ENCODE results near the gene SEC16B. TPM values are rescaled to one million over a fixed set of nuclear protein-coding genes. Genes with fewer than 3 reads are reported as not detected.
A peak's percentile ranks its signal among the peaks of the same experiment; 100 is the strongest.

Gene SEC16B
- total and polyA plus RNA-seq, 2 of the 13 experiments (the other 11 are each of a cell fraction or from before 2014, with no cell fraction given), result 4.6 to 5.8 TPM

DNA sequence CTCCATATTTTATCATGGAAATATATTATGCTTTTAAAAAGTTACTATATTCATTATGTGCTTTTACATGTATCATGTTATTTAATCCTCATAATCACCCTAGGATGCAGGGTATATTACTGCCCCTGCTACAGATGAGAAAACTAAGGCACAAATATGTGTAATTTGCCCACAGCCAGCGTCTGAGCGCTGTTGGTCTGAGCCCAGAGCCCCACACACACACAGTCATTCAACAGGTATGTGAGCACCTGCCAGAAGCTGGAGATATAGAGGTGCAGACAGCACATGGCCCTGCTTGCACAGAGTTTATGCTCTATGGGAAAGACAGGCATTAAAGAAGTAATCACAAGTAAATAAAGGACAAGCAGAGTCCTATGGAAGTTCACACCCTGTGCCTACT, 49.8 kb upstream of the SEC16B start:
- peaks cover 58% of the 10 kb centered on the region for H3K4me1 ChIP-seq (ENCODE audit: insufficient read depth, low read length)
- ChIA-PET POLR2A (interaction anchor here (1.3 kb wide), 1 partner anchor 33 kb away, joined by 7 read pairs; no protein-coding TSS in a partner anchor), CTCF (ENCODE audit: low intra/inter-chr PET ratio, low total read pairs) (no interaction called here)
- H3K9ac ChIP-seq (ENCODE audit: insufficient read depth, low read depth, low read length), result no peak overlapping the region
- H3K4me3 ChIP-seq (replicated peaks in 1 of 3; ENCODE audit: insufficient read depth in 1 of 3, low read depth in 2 of 3, low read length in 3 of 3), result no peak overlapping the region
- H3K9me3 ChIP-seq (ENCODE audit: low read length), result no peaks in the 10 kb centered on the region
- no peaks in the 10 kb centered on the region for H3K27me3 ChIP-seq (ENCODE audit: control insufficient read depth in 1 of 2, insufficient read depth in 2 of 2, low read length in 2 of 2)
- H3K36me3 ChIP-seq (replicated peaks in 1 of 2; ENCODE audit: control insufficient read depth in 1 of 2, insufficient read depth in 2 of 2, low read length in 2 of 2), result peaks cover 0 to 7% of the 10 kb centered on the region in 2 experiments; a peak in 2 of 5 replicates
- 0 out of 2 replicates have a peak, but pooled peaks have one; percentile 37 for TF ChIP-seq ESRRA (CRISPR knock-in tag; IDR thresholded peaks at IDR 0.05; ENCODE audit: low read depth)
- TF ChIP-seq, protein P1, sequence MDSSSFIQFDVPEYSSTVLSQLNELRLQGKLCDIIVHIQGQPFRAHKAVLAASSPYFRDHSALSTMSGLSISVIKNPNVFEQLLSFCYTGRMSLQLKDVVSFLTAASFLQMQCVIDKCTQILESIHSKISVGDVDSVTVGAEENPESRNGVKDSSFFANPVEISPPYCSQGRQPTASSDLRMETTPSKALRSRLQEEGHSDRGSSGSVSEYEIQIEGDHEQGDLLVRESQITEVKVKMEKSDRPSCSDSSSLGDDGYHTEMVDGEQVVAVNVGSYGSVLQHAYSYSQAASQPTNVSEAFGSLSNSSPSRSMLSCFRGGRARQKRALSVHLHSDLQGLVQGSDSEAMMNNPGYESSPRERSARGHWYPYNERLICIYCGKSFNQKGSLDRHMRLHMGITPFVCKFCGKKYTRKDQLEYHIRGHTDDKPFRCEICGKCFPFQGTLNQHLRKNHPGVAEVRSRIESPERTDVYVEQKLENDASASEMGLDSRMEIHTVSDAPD (CRISPR knock-in tag; IDR thresholded peaks at IDR 0.05), result no peak
- TF ChIP-seq ARHGAP35 (CRISPR knock-in tag; IDR thresholded peaks at IDR 0.05; ENCODE audit: borderline replicate concordance), result no peak
- peak; percentile 39; the same call in 1 of the 2 replicates for TF ChIP-seq FOSL2 (CRISPR knock-in tag; IDR thresholded peaks at IDR 0.05)
- TF ChIP-seq NR2C2 (CRISPR knock-in tag; IDR thresholded peaks at IDR 0.05; ENCODE audit: borderline replicate concordance), result no peak
- TF ChIP-seq ZNF629 (CRISPR knock-in tag; conservative IDR thresholded peaks at IDR 0.05), result peak; percentile 75
- H3K4me2 ChIP-seq (ENCODE audit: low read depth, low read length), result no peak overlapping the region
- intact Hi-C loops (cut with micrococcal nuclease; ENCODE audit: unreplicated experiment), result loop anchor here (5.0 kb wide), 1 partner anchor 52 kb away; no protein-coding TSS in a partner anchor
- 87% methylated on average over 2 of the region's 2 CpGs for whole genome bisulfite sequencing (ENCODE audit: low lambda C conversion rate)
- ATAC-seq (no peak), FAIRE-seq (no peak), DNase-seq (ENCODE audit: low spot score) (no peak)
- no peaks in the 10 kb centered on the region for H4K20me1 ChIP-seq (ENCODE audit: insufficient read depth, low read length)
- no TSS peak for BruUV-seq (replicated peaks)
- no peak overlapping the region for H2AFZ ChIP-seq (ENCODE audit: low read length)
- in situ Hi-C loops (cut with HindIII; ENCODE audit: extremely low pct_ligation_motif_present, low pct_unique_long_range_greater_than_20kb), result no loop called here
- no peaks in the 10 kb centered on the region for H3K79me2 ChIP-seq (ENCODE audit: insufficient read depth, low read length)
- no peak overlapping the region for H3K27ac ChIP-seq (ENCODE audit: extremely low read length, insufficient read depth, low read length)

DNA sequence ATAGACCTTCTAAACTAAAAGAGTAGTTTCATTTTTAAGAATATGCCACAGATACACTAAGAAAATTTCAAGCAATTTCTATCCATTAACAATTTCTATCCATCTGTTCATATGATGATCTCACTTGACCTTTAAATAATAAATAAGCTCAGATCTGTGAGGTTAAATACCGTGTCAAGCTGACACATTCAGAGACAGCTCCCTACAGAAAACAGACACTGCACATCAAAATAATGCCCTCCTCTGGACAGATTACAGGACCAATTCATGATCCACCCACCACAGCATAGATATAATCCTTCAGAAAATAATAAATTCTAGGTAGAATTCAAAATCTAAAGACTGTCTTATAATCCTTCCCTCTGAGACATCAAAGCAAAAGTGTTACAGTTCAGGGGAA, 49.4 kb upstream of the SEC16B start:
- CTCF ChIA-PET (ENCODE audit: low intra/inter-chr PET ratio, low total read pairs), result no interaction called here
- TF ChIP-seq, protein P2, sequence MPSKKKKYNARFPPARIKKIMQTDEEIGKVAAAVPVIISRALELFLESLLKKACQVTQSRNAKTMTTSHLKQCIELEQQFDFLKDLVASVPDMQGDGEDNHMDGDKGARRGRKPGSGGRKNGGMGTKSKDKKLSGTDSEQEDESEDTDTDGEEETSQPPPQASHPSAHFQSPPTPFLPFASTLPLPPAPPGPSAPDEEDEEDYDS (CRISPR knock-in tag; IDR thresholded peaks at IDR 0.05), result no peak
- TF ChIP-seq MAFG (CRISPR knock-in tag; IDR thresholded peaks at IDR 0.05) (no peak), REXO4 (CRISPR knock-in tag; IDR thresholded peaks at IDR 0.05; ENCODE audit: borderline replicate concordance) (no peak), ZNF44 (CRISPR knock-in tag; IDR thresholded peaks at IDR 0.05) (no peak), ZNF230 (CRISPR knock-in tag; IDR thresholded peaks at IDR 0.05) (no peak), ZNF264 (CRISPR knock-in tag; IDR thresholded peaks at IDR 0.05) (no peak), MAFF (IDR thresholded peaks at IDR 0.05; ENCODE audit: low read depth, low read length) (no peak)
- TF ChIP-seq, protein P3, sequence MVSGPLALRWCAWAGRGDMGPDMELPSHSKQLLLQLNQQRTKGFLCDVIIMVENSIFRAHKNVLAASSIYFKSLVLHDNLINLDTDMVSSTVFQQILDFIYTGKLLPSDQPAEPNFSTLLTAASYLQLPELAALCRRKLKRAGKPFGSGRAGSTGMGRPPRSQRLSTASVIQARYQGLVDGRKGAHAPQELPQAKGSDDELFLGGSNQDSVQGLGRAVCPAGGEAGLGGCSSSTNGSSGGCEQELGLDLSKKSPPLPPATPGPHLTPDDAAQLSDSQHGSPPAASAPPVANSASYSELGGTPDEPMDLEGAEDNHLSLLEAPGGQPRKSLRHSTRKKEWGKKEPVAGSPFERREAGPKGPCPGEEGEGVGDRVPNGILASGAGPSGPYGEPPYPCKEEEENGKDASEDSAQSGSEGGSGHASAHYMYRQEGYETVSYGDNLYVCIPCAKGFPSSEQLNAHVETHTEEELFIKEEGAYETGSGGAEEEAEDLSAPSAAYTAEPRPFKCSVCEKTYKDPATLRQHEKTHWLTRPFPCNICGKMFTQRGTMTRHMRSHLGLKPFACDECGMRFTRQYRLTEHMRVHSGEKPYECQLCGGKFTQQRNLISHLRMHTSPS (CRISPR knock-in tag; IDR thresholded peaks at IDR 0.05; ENCODE audit: low read depth), result no peak
- TF ChIP-seq, protein P4, sequence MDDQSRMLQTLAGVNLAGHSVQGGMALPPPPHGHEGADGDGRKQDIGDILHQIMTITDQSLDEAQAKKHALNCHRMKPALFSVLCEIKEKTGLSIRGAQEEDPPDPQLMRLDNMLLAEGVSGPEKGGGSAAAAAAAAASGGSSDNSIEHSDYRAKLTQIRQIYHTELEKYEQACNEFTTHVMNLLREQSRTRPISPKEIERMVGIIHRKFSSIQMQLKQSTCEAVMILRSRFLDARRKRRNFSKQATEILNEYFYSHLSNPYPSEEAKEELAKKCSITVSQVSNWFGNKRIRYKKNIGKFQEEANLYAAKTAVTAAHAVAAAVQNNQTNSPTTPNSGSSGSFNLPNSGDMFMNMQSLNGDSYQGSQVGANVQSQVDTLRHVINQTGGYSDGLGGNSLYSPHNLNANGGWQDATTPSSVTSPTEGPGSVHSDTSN (CRISPR knock-in tag; IDR thresholded peaks at IDR 0.05; ENCODE audit: borderline replicate concordance), result no peak

More for the DNA sequence above, 49.4 kb upstream of the SEC16B start:
- no peaks in the 10 kb centered on the region for H3K79me2 ChIP-seq (ENCODE audit: insufficient read depth, low read length)
- H3K36me3 ChIP-seq (replicated peaks in 1 of 2; ENCODE audit: control insufficient read depth in 1 of 2, insufficient read depth in 2 of 2, low read length in 2 of 2), result peaks cover 0 to 7% of the 10 kb centered on the region in 2 experiments; a peak in 2 of 5 replicates
- H3K27me3 ChIP-seq (ENCODE audit: control insufficient read depth in 1 of 2, insufficient read depth in 2 of 2, low read length in 2 of 2), result no peaks in the 10 kb centered on the region
- BruUV-seq (replicated peaks), result no TSS peak
- DNase-seq (ENCODE audit: low spot score) (no peak), ATAC-seq (no peak), FAIRE-seq (no peak)
- no peak overlapping the region for H3K9ac ChIP-seq (ENCODE audit: insufficient read depth, low read depth, low read length)
- H2AFZ ChIP-seq (ENCODE audit: low read length), result no peak overlapping the region
- POLR2A ChIA-PET, result interaction anchor here (1.3 kb wide), 1 partner anchor 33 kb away, joined by 7 read pairs; no protein-coding TSS in a partner anchor
- no peak overlapping the region for H3K4me2 ChIP-seq (ENCODE audit: low read depth, low read length)
- H3K4me3 ChIP-seq (replicated peaks in 1 of 3; ENCODE audit: insufficient read depth in 1 of 3, low read depth in 2 of 3, low read length in 3 of 3), result no peak overlapping the region
- 84% methylated on average over 1 of the region's 1 CpG for WGBS (ENCODE audit: low lambda C conversion rate)
- H3K27ac ChIP-seq (ENCODE audit: extremely low read length, insufficient read depth, low read length), result no peak overlapping the region
- no peaks in the 10 kb centered on the region for H4K20me1 ChIP-seq (ENCODE audit: insufficient read depth, low read length)
- in situ Hi-C loops (cut with HindIII; ENCODE audit: extremely low pct_ligation_motif_present, low pct_unique_long_range_greater_than_20kb), result no loop called here
- peaks cover 54% of the 10 kb centered on the region for H3K4me1 ChIP-seq (ENCODE audit: insufficient read depth, low read length)
- H3K9me3 ChIP-seq (ENCODE audit: low read length), result no peaks in the 10 kb centered on the region
- intact Hi-C loops (cut with micrococcal nuclease; ENCODE audit: unreplicated experiment), result no loop called here

All from HepG2 (cell line).